HG02623 (cell line): ENCODE results near the gene ENOPH1.

Source experiments
- ATAC-seq: cut with Tn5 transposase; IDR thresholded peaks from one replicate; pipeline ENCODE4 v1.9.1; 2021; ENCODE audit warnings: moderate library complexity; ENCODE audit not compliant: unreplicated experiment

Gene ENOPH1

DNA sequence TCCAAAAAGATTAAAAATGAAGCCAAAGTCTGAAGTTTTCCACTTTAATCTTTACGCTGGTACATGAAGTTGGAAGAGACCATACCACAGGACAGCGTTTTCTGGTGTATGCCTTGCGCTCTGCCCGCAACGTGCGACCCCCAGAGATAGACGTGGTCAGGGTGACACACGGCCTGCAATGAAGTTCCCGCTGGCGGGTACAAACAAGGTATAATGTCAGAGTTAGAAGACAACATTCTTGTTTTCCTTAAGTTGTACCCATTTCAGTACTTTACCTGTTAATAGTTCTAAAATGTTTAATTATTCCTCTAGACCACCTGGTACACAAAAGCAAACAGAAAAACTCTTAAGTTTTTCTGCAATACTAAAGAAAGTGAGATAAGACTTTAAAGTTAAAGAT lies 4.9 kb upstream of the ENOPH1 start:
- no peak for ATAC-seq

GRCh38 chr4:82428526-82428968 lies 1.8 kb upstream of the ENOPH1 start:
- ATAC-seq: no peak

DNA sequence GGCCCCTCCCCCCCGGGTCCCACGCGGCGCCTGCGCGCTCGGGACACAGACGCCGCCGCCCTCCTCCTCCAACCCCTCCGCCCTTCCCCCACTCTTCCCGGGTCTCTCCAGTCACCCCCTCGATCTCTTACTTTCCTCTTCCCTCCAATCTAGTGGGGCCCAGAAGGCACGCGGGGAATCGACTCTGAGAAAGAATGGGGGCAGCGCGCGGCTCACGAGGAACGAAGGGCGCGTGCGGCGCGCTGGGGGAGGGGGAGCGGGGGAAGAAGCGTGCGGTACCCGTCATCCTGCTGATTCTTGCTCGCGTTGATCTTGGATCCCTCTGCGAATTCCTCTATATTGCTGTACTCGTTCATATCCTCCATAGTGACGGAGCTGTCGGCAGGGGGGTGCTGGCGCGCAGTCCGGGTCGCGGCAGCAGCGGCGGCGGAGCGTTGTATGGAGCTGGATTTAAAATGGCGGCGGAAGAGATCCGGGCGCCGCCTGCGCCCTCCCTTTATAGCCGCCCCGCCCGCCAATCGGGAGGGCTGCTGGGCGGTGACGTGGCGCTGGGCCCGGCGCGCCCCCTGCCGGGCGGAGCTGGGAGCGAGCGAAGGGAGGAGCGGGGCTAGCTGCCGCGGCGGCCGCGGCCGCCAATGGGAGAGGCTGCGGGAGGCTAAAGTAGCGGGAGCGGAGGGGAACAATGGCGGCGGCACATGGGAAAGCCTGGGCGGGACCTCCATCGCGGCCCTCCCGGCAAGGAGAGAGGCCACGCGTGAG lies 1.2 kb upstream of the ENOPH1 start:
- ATAC-seq: peak; percentile 46

- no peak for ATAC-seq
These were observed 630 bp upstream of the ENOPH1 start for GRCh38 chr4:82429728-82430192.

DNA sequence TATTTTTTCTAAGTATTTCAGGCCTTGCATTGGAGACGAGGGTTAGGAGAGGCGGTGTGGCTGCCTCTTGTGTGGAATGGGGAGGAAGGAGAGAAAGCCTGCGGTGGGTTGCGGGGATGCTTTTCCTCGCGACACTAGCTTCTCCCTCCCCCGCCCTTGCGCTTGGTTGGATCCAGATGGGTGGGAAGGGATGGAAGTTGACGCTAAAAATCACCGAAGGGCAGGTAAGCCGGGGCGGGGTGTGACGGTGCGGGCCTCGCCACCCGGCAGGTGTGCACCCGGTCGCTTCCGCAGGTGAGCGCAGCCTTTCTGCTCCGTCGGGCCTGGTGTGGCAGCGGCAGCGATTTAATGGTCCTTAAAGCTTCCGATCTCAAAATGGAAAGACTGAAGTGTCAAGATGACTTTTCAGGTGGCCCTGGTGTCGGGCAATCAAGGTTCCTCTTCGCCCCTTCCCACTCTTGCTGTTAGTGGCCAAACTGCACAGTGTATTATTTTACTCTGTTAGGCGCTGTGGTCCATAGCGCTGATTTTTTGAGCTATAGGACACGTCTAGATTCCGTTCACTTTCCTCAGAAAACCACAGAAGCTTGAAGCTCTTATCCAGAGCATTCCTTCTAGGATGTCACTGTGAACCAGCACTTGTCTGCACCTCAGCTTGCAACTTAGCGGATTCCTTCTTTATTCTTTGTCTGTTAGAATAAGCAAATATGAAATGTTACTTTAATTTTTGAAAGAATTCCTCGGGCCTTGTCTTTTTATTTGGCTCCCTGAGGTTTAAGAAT lies 765 bp downstream of the ENOPH1 start:
- no peak for ATAC-seq

DNA sequence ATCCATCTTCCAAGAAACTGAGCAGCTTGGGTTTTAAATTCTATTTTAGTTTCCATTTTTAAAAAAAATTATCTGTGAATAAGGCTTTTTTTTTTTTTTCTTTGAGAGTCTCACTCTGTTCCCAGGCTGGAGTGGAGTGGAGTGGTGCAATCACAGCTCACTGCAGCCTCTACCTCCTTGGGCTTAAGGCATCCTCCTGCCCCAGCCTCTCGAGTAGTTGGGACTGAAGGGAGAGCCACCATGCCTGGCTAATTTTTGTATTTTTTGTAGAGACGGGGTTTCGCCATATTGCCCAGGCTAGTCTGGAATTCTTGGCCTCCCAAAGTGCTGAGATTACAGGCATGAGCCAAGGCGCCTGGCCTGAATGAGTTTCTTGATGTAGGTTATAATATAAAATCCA lies 1.4 kb downstream of the ENOPH1 start:
- no peak for ATAC-seq

- ATAC-seq: no peak
These were observed 2.2 kb downstream of the ENOPH1 start for GRCh38 chr4:82432596-82432995.

- ATAC-seq: no peak
These were observed 3.4 kb downstream of the ENOPH1 start for GRCh38 chr4:82433791-82434190.

DNA sequence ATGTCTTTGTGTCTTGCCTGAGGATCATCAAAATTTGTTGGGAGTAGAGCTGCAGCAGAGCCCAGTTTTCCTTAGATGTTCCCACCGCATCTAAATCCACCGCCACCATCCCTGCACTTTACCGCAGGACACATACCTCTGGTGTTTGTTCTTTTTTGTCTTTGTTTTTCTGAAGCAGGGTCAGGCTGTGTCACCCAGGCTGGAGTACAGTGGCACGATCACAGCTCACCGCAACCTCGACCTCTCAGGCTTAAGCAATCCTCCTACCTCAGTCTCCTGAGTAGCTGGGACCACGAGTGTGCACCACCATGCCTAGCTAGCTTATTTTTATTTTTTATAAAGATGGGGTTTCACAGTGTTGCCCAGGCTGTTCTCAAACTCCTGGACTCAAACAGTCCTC lies 4.6 kb downstream of the ENOPH1 start:
- no peak for ATAC-seq

DNA sequence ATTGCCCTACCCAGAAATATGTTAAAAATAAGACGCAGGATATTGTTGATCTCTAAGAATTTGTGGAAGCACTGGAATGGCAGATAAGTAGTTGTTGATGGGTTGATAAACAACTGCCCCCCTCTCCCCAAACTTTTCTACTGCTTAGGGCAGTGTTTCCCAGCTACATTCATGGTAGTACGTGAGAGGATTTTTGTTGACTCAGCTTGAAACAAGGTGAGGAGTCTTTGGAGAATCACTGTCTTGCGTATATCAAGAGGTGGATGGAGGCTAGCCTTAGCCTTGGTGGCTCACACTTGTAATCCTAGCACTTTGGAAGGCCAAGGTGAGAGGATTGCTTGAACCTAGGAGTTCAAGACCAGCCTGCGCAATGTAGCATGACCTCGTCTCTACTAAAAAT lies 5.7 kb downstream of the ENOPH1 start:
- ATAC-seq: no peak

DNA sequence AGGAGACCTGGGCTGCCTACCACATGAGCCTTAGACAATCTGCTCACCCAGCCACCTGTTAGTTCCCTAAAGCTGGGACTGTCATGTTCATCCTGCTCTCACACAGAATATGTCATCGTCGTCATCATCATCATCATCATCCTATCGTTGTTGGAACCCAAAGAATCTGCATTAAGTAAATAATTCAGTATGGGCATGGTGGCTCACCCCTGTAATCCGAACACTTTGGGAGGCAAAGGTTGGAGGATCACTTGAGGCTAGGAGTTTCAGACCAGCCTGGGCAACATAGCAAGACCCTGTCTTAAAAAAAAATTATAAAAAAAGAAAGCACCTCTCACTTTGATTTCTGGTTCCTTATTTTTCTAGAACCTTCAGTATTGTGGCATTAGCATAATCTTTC lies 6.4 kb downstream of the ENOPH1 start:
- ATAC-seq: no peak

GRCh38 chr4:82437285-82438005 lies 7.1 kb downstream of the ENOPH1 start:
- no peak for ATAC-seq

- ATAC-seq: no peak
These were observed 8.7 kb downstream of the ENOPH1 start for GRCh38 chr4:82439088-82439487.

GRCh38 chr4:82447886-82448285 lies 17.5 kb downstream of the ENOPH1 start:
- no peak for ATAC-seq

DNA sequence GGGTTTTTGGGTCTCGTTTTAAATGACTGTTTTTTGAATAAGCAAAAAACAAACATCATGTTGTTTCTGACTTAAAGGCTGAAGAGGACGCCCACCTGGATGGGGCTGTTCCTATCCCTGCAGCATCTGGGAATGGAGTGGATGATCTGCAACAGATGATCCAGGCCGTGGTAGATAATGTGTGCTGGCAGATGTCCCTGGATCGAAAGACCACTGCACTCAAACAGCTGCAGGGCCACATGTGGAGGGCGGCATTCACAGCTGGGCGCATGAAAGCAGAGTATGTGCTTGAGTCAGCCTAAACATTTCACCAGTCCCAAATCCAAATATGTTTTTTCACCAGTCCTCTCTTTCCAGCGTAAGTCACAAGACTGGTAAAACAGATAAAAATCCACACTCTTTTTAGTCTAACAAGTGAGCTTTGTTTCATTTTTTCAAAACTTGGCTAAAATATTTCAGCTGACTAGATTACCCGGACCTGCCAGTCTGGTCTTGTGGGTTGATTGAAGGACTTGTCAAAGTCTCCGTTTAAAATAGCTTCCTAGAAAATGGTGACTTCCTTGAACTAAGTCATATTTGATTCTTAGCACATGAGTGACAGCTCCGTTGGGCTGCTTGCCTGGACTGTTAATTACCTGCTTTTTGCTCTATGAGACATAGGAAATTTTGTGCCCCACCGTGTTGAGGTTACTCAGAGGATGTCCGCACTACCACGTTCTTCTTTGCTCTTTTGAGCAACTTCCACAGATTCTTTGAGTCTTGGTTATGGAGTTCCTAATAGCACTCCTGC lies 20.8 kb downstream of the ENOPH1 start:
- no peak for ATAC-seq

DNA sequence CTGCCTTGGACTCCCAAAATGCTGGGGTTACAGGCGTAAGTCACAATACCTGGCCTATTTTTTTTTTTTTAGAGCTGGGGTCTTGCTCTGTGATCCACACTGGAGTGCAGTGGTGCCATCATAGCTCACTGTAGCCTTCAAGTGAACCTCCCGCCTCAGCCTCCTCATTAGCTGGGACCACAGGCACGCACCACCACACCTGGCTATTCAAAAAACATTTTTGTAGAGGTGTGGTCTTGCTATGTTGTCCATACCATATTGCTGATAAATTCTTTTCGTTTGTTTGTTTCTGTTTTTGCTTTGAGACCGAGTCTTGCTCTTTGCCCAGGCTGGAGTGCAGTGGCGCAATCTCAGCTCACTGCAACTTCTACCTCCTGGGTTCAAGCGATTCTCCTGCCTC lies 21.6 kb downstream of the ENOPH1 start:
- no peak for ATAC-seq

- no peak for ATAC-seq
These were observed 26.9 kb downstream of the ENOPH1 start for GRCh38 chr4:82457266-82457665.

DNA sequence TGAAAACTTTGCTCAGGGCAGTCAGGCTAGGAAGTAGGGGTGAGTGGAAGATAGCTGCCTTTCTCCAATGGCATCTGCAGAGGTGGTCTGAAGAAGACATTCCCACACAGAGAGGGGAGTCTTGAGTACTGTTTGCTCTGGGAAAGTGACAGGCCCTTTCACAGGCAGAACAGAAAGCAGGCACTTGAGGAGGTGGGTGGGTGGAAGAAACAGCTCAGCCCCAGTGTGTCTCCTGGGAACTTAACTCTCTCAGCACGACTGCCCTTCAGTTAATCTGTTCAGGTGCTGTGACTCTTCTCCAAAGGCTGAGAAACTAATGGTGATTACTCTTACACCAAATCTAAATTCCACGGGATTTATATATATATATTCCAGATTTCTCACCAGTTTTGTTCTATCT lies 28.3 kb downstream of the ENOPH1 start:
- ATAC-seq: no peak

DNA sequence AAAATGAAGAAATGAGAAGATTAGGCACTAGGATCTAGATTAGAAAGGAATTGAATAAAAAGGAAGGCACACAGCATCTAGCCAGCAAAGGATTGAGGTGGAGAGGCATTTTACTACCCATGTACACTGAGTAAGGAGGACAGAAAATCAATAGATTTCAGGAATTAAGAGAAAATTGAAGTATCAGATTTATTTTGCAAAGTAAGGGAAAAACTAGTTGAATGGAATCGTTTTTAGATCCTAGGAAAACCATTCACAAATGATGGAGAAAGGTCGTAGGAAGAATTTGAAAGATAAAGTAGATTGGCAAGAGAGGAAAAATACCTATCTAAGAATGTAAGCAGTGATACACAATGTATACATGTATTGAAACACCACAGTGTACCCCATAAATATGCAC lies 31.3 kb downstream of the ENOPH1 start:
- ATAC-seq: no peak

GRCh38 chr4:82462415-82462831 lies 32.0 kb downstream of the ENOPH1 start:
- peak; percentile 84 for ATAC-seq

DNA sequence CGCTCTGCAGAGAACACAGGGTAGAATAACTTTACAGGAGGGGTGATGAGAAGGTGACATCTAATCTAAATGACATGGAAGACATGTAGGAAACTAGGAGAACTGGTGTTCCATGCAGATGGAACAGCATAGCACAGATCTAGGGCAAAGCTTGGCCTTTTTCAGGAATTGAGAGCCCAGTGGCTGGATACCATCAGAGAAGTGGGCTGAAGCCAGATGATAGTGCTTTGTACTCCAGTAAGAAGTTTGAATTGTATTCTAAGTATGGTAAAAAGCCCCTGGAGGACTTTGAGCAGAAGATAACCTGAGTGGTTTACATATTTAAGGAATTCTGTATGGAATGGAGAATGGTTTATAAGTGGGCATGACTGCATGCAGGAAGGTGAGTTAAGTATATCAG lies 32.8 kb downstream of the ENOPH1 start:
- no peak for ATAC-seq
